Smooth muscle cell (in vitro differentiated cells): ENCODE data around the gene TCF19. TPM values are rescaled to one million over a fixed set of nuclear protein-coding genes. Genes with fewer than 3 reads are reported as not detected.

Experiments used
- DNase-seq: peaks from one replicate; lab custom pipeline; 2025; ENCODE audit not compliant: unreplicated experiment; lab: John Stamatoyannopoulos, UW
- H2AFZ ChIP-seq: fragments of 200-600 bp; sonication (generic); 2 replicates; pipeline ENCODE4 v1.6.0; 2016; ENCODE audit warnings: antibody characterized with exemption, low read depth, mild to moderate bottlenecking
- H3F3A ChIP-seq: fragments of 200-600 bp; sonication (generic); 2 replicates; pipeline ENCODE4 v1.6.0; 2017; ENCODE audit warnings: antibody characterized with exemption, low read depth
- H3K27ac ChIP-seq: fragments of 200-600 bp; sonication (generic); 2 replicates; pipeline ENCODE4 v1.5.1; 2016; ENCODE audit warnings: low read depth, mild to moderate bottlenecking
- H3K27me3 ChIP-seq: fragments of 200-600 bp; sonication (generic); 2 replicates; pipeline ENCODE4 v1.6.1; 2016; ENCODE audit warnings: low read depth, mild to moderate bottlenecking
- H3K36me3 ChIP-seq: fragments of 200-600 bp; sonication (generic); 2 replicates; pipeline ENCODE4 v1.5.1; 2016; ENCODE audit warnings: low read depth
- H3K4me1 ChIP-seq: fragments of 200-600 bp; sonication (generic); 2 replicates; pipeline ENCODE4 v1.5.1; 2016; ENCODE audit warnings: low read depth
- H3K4me2 ChIP-seq: fragments of 200-600 bp; sonication (generic); 2 replicates; pipeline ENCODE4 v1.6.0; 2016; ENCODE audit warnings: mild to moderate bottlenecking
- H3K4me3 ChIP-seq: fragments of 200-600 bp; sonication (generic); 2 replicates; pipeline ENCODE4 v1.5.1; 2016; ENCODE audit warnings: mild to moderate bottlenecking
- H3K79me2 ChIP-seq: fragments of 200-600 bp; sonication (generic); 2 replicates; pipeline ENCODE4 v1.6.0; 2016; ENCODE audit warnings: low read depth, mild to moderate bottlenecking
- H3K9ac ChIP-seq: fragments of 200-600 bp; sonication (generic); 2 replicates; pipeline ENCODE4 v1.6.0; 2016; ENCODE audit warnings: low read depth
- H3K9me3 ChIP-seq: fragments of 200-600 bp; sonication (generic); replicated peaks from 2 replicates; pipeline ENCODE4 v1.5.1; 2016; ENCODE audit warnings: low read depth
- H4K20me1 ChIP-seq: fragments of 200-600 bp; sonication (generic); 2 replicates; pipeline ENCODE4 v1.6.0; 2016; ENCODE audit warnings: low read depth
- CTCF ChIP-seq: fragments of 200-600 bp; sonication (generic); IDR thresholded peaks from 2 replicates; pipeline ENCODE4 v1.5.1; 2017; ENCODE audit warnings: borderline replicate concordance, mild to moderate bottlenecking, antibody characterized with exemption; ENCODE audit not compliant: insufficient read depth, poor library complexity, severe bottlenecking
- WGBS: methylation state at CpG from one replicate; pipeline ENCODE4 v1.1.7; 2016; ENCODE audit warnings: low lambda C conversion rate; 5-methylcytosine and 5-hydroxymethylcytosine counted together
- polyA plus RNA-seq: library from polyadenylated mRNA; unstranded; fragments of >200 nt; fragmentation: Nextera tagmentation; extraction: Ambion mirVana; gene quantifications from 2 replicates; pipeline ENCODE4 v1.2.1, GENCODE V29; 2016
- total RNA-seq: library from RNA; depleted of rRNA; stranded (reverse); fragments of >200 nt; gene quantifications from 2 replicates; pipeline ENCODE4 v1.2.3, GENCODE V29; 2014

Gene TCF19
- total and polyA plus RNA-seq, 2 experiments from 2014 or later: 7.8 to 10.5 TPM

- Histone ChIP-seq H3K4me1 (peaks cover 8% of the 10 kb centered on the region), H3K36me3 (no peaks in the 10 kb centered on the region), H3K4me3 (no peak overlapping the region), H3K79me2 (no peaks in the 10 kb centered on the region), H3K4me2 (no peak overlapping the region), H2AFZ (no peak overlapping the region), H3F3A (no peaks in the 10 kb centered on the region), H3K9ac (no peak overlapping the region), H4K20me1 (no peaks in the 10 kb centered on the region), H3K27ac (no peak overlapping the region), H3K27me3 (no peaks in the 10 kb centered on the region), H3K9me3 (no peaks in the 10 kb centered on the region)
- 16% methylated on average over 4 of the region's 4 CpGs for WGBS
- no peak for DNase-seq
- no peak for TF ChIP-seq CTCF
These were observed 18.8 kb upstream of the TCF19 start for GRCh38 chr6:31139599-31139998.

DNA sequence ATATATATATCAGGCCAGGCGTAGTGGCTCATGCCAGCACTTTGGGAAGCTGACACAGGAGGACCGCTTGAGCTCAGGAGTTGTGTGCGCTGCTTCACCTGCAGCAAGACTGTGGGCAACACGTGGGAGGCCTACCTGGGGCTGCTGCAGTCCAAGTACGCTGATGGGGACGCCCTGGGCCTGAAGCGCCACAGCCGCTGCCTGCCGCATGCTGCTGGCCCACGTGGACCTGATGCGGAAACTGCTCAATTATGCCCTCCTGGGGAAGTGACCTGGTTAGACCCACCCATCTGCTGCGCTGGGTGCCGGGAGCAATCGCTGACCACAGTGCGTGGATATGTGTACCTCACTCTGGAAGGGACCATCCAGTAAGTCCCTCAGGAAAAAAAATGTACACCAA lies 17.7 kb upstream of the TCF19 start:
- no peak overlapping the region for H2AFZ ChIP-seq
- no peaks in the 10 kb centered on the region for H3K79me2 ChIP-seq
- H3K4me1 ChIP-seq: peaks cover 8% of the 10 kb centered on the region
- no peak overlapping the region for H3K4me2 ChIP-seq
- no peak for DNase-seq
- H4K20me1 ChIP-seq: no peaks in the 10 kb centered on the region
- WGBS: 88% methylated on average over 15 of the region's 15 CpGs
- no peak overlapping the region for H3K4me3 ChIP-seq
- TF ChIP-seq CTCF: no peak
- H3K36me3 ChIP-seq: no peaks in the 10 kb centered on the region
- no peak overlapping the region for H3K9ac ChIP-seq
- H3K9me3 ChIP-seq: no peaks in the 10 kb centered on the region
- no peaks in the 10 kb centered on the region for H3K27me3 ChIP-seq
- H3F3A ChIP-seq: no peaks in the 10 kb centered on the region
- H3K27ac ChIP-seq: no peak overlapping the region

- Histone ChIP-seq H3K4me3 (no peak overlapping the region), H3K9ac (no peak overlapping the region), H3K27ac (no peak overlapping the region), H3K4me2 (no peak overlapping the region), H3K36me3 (no peaks in the 10 kb centered on the region), H3K4me1 (peaks cover 8% of the 10 kb centered on the region), H2AFZ (no peak overlapping the region), H3K79me2 (no peaks in the 10 kb centered on the region), H3F3A (no peaks in the 10 kb centered on the region), H3K9me3 (no peaks in the 10 kb centered on the region), H3K27me3 (no peaks in the 10 kb centered on the region), H4K20me1 (no peaks in the 10 kb centered on the region)
- no peak for DNase-seq
- TF ChIP-seq CTCF: no peak
- WGBS: 60% methylated on average over 2 of the region's 2 CpGs
These were observed 16.0 kb upstream of the TCF19 start for GRCh38 chr6:31142361-31142761.

DNA sequence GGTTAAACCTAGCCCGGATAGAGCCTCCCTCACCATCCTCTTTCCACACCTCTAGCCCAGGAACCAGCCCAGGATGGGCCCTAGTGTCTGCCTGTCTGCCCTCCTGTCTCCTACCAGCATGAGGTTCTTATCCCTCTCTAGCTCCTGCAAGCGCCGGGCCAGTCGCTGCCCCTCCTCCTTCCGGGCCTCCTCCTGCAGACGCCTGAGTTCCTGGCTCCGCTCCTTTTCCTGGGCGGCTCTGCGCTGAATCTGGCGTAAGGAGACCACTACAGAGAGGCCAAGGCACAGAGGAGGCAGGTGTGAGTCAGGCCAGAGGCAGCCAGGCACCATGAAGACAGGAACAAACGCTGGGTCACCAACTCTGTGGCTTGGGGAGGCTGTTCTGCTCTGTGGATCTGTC lies 15.2 kb upstream of the TCF19 start:
- Histone ChIP-seq H3K9me3 (no peaks in the 10 kb centered on the region), H3F3A (no peaks in the 10 kb centered on the region), H3K36me3 (no peaks in the 10 kb centered on the region), H2AFZ (no peak overlapping the region), H3K4me1 (peaks cover 8% of the 10 kb centered on the region), H3K4me2 (no peak overlapping the region), H4K20me1 (no peaks in the 10 kb centered on the region), H3K27ac (no peak overlapping the region), H3K27me3 (no peaks in the 10 kb centered on the region), H3K4me3 (no peak overlapping the region), H3K79me2 (no peaks in the 10 kb centered on the region), H3K9ac (no peak overlapping the region)
- no peak for TF ChIP-seq CTCF
- 27% methylated on average over 11 of the region's 11 CpGs for WGBS
- DNase-seq: no peak
